PC-3 (cell line): Measurements from ENCODE around the gene GALNT18.
"Not testable (repeated sequence)": the region's sequence is repeated elsewhere in the genome, so short reads cannot be mapped to it uniquely, and the experiment has no call there.

Source experiments
- EZH2 ChIP-seq: fragments of 300-600 bp; sonication (generic); IDR thresholded peaks from one replicate; pipeline ENCODE4 v1.6.1; 2017; ENCODE audit warnings: antibody characterized with exemption, mild to moderate bottlenecking, low read length; ENCODE audit not compliant: unreplicated experiment
- EZH2phosphoT487 ChIP-seq: fragments of 300-600 bp; sonication (generic); IDR thresholded peaks from 2 replicates; pipeline ENCODE4 v1.6.1; 2018; ENCODE audit warnings: mild to moderate bottlenecking, antibody characterized with exemption, low read length, borderline replicate concordance
- TF ChIP-seq, protein P1 (sequence below): fragments of 300-600 bp; sonication (generic); conservative IDR thresholded peaks from 2 replicates; pipeline ENCODE4 v1.5.1; 2017; ENCODE audit warnings: antibody characterized with exemption, low read depth, mild to moderate bottlenecking, low read length

DNA sequence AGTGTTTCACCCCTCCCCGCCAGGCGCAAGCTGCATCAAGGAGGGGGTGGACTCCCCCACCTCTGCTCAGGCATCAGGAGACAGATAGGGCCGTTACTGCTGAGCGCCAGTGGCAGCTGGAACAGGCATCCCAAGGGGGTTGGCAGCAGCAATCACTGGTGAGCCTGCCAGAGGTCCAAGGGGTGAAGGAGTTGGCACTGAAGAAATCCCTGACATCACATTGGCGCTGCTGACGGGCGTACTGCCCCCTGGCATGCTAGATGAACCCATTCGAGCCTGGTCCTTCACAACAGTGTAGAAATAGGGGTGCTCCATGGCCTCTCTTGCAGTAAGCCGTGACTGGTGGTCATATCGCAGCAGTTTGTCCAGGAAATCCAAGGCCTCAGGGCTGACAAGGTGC lies 270.0 kb downstream of the GALNT18 start:
- TF ChIP-seq, protein P1, sequence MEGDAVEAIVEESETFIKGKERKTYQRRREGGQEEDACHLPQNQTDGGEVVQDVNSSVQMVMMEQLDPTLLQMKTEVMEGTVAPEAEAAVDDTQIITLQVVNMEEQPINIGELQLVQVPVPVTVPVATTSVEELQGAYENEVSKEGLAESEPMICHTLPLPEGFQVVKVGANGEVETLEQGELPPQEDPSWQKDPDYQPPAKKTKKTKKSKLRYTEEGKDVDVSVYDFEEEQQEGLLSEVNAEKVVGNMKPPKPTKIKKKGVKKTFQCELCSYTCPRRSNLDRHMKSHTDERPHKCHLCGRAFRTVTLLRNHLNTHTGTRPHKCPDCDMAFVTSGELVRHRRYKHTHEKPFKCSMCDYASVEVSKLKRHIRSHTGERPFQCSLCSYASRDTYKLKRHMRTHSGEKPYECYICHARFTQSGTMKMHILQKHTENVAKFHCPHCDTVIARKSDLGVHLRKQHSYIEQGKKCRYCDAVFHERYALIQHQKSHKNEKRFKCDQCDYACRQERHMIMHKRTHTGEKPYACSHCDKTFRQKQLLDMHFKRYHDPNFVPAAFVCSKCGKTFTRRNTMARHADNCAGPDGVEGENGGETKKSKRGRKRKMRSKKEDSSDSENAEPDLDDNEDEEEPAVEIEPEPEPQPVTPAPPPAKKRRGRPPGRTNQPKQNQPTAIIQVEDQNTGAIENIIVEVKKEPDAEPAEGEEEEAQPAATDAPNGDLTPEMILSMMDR, result not testable (repeated sequence)
- TF ChIP-seq EZH2, EZH2phosphoT487: not testable (repeated sequence)
